Endothelial cell of umbilical vein (primary cell): ENCODE results near the gene ATP13A4. TPM values are rescaled to one million over a fixed set of nuclear protein-coding genes. Genes with fewer than 3 reads are reported as not detected.

Experiments
- BruUV-seq: library from RNA; stranded (reverse); fragments of 400-500 nt; replicated peaks from 2 replicates; lab custom pipeline; 2021; lab: Mats Ljungman, UMichigan
- CTCF ChIA-PET: fragments of 300-600, 350-600 bp; sonication (Branson Sonifier 250); formaldehyde crosslinking; loops from one replicate; lab custom pipeline; 2021; ENCODE audit warnings: antibody characterized with exemption, inconsistent platforms; lab: Charles Lee
- POLR2A ChIA-PET: fragments of 300-600, 350-600 bp; sonication (Branson Sonifier 250); formaldehyde crosslinking; loops from one replicate; lab custom pipeline; 2021; ENCODE audit warnings: antibody characterized with exemption, inconsistent platforms; lab: Charles Lee
- DNase-seq: peaks from one replicate; pipeline ENCODE4 v3.0.0-alpha.2; 2011; ENCODE audit warnings: low read depth, low spot score
- FAIRE-seq: peaks from 2 replicates; lab custom pipeline; 2011; peaks lifted over from hg19 to GRCh38; lab: Jason Lieb, UNC
- H2AFZ ChIP-seq: 2 replicates; pipeline ENCODE4 v1.6.0; 2012; ENCODE audit warnings: low read depth, low read length, control low read depth, inconsistent platforms
- H3K27ac ChIP-seq: 2 replicates; pipeline ENCODE4 v1.5.1; 2011; ENCODE audit warnings: low read depth, mild to moderate bottlenecking, control low read depth, low read length, moderate library complexity; ENCODE audit not compliant: insufficient read depth
- H3K27me3 ChIP-seq, 2 experiments: 2 replicates each; pipeline versions ENCODE4 v1.6.0 to v1.6.1; 2011; ENCODE audit warnings: low read length in 2 of 2, mixed read lengths in 1 of 2; ENCODE audit not compliant: control insufficient read depth in 2 of 2, insufficient read depth in 2 of 2
- H3K36me3 ChIP-seq, 2 experiments: 2 replicates in 1 of 2; 3 replicates in 1 of 2; pipeline ENCODE4 v1.5.1; 2011; ENCODE audit warnings: low read length in 2 of 2, mild to moderate bottlenecking in 1 of 2, moderate library complexity in 1 of 2; ENCODE audit not compliant: control insufficient read depth in 2 of 2, insufficient read depth in 2 of 2; ENCODE audit errors: extremely low read depth in 1 of 2
- H3K4me1 ChIP-seq: 3 replicates; pipeline ENCODE4 v1.5.1; 2011; ENCODE audit warnings: mild to moderate bottlenecking, low read length; ENCODE audit not compliant: control insufficient read depth, insufficient read depth; ENCODE audit errors: extremely low read depth
- H3K4me2 ChIP-seq: 2 replicates; pipeline ENCODE4 v1.6.1; 2011; ENCODE audit warnings: low read length, control low read depth, mixed read lengths; ENCODE audit not compliant: insufficient read depth
- H3K4me3 ChIP-seq, 3 experiments: fragments of 200-600 bp in 1 of 3; sonication (generic), shearing (Covaris generic) in 1 of 3; replicated peaks in 1 of 3; 2 replicates each; pipeline ENCODE4 v1.5.1; 2011 to 2016; ENCODE audit warnings: control low read depth in 3 of 3, low read length in 3 of 3, mild to moderate bottlenecking in 2 of 3, inconsistent platforms in 1 of 3, low read depth in 1 of 3, moderate library complexity in 1 of 3; ENCODE audit not compliant: insufficient read depth in 1 of 3
- H3K79me2 ChIP-seq: 2 replicates; pipeline ENCODE4 v1.6.0; 2012; ENCODE audit warnings: low read length, inconsistent platforms; ENCODE audit not compliant: control insufficient read depth, insufficient read depth
- H3K9ac ChIP-seq: replicated peaks from 2 replicates; pipeline ENCODE3; 2011; ENCODE audit warnings: low read length, control low read depth; ENCODE audit not compliant: insufficient read depth; ENCODE audit errors: extremely low read depth
- H3K9me1 ChIP-seq: replicated peaks from 3 replicates; pipeline ENCODE4 v1.6.0; 2011; ENCODE audit warnings: mild to moderate bottlenecking, low read length; ENCODE audit not compliant: control insufficient read depth, insufficient read depth; ENCODE audit errors: extremely low read depth
- H3K9me3 ChIP-seq: replicated peaks from 2 replicates; pipeline ENCODE4 v1.5.1; 2012; ENCODE audit warnings: low read length, inconsistent platforms; ENCODE audit not compliant: control insufficient read depth, insufficient read depth
- H4K20me1 ChIP-seq: replicated peaks from 2 replicates; pipeline ENCODE3; 2011; ENCODE audit warnings: mild to moderate bottlenecking, low read length; ENCODE audit not compliant: control insufficient read depth, insufficient read depth; ENCODE audit errors: extremely low read depth
- EZH2 ChIP-seq: IDR thresholded peaks from 2 replicates; pipeline ENCODE4 v1.6.1; 2012; ENCODE audit warnings: borderline replicate concordance, low read depth, mild to moderate bottlenecking, moderate library complexity, low read length, inconsistent platforms; ENCODE audit not compliant: severe bottlenecking
- GATA2 ChIP-seq: IDR thresholded peaks from 2 replicates; pipeline ENCODE4 v1.7.0; 2011; ENCODE audit warnings: low read depth, mild to moderate bottlenecking, moderate library complexity, mixed read lengths, low read length; ENCODE audit not compliant: insufficient read length, insufficient read depth
- JUN ChIP-seq: IDR thresholded peaks from 2 replicates; pipeline ENCODE4 v1.6.1; 2011; ENCODE audit warnings: borderline replicate concordance, low read depth; ENCODE audit not compliant: insufficient read length, insufficient read depth
- POLR2A ChIP-seq: IDR thresholded peaks from 2 replicates; pipeline ENCODE4 v1.6.1; 2012; ENCODE audit warnings: low read depth, mild to moderate bottlenecking, control low read depth, low read length
- dilution Hi-C: fragments of 300-500 bp; cut with MboI; formaldehyde crosslinking; loops from one replicate; pipeline ENCODE4 v1.15.0; 2019; ENCODE audit warnings: low sequenced_read_pairs; ENCODE audit not compliant: extremely low pct_ligation_motif_present
- intact Hi-C: fragments of 100-400 bp; cut with micrococcal nuclease; formaldehyde crosslinking; loops from one replicate; pipeline ENCODE4 v1.10.0; 2022
- polyA plus RNA-seq, 4 experiments: library from polyadenylated mRNA; depleted of rRNA in 3 of 4; stranded (reverse) in 3 of 4; unstranded in 1 of 4; fragments of >200 nt; gene quantifications; 2 replicates each; pipeline versions ENCODE4 v1.2.1 to v1.2.3, GENCODE V29; 2011 to 2012; ENCODE audit warnings: missing spikeins in 1 of 4
- total RNA-seq: library from RNA; stranded (reverse); gene quantifications from 2 replicates; pipeline ENCODE4 v1.2.3, GENCODE V29; 2021
- TF ChIP-seq, protein P1 (sequence below): IDR thresholded peaks from 2 replicates; pipeline ENCODE4 v1.6.1; 2011; ENCODE audit not compliant: insufficient read depth, insufficient read length
- TF ChIP-seq, protein P2 (sequence below), 2 donors: IDR thresholded peaks; 1 replicate in 1 of 2; 2 replicates in 1 of 2; pipeline ENCODE4 v1.5.1; 2011; ENCODE audit warnings: low read length in 2 of 2, mild to moderate bottlenecking in 2 of 2, moderate library complexity in 2 of 2, control low read depth in 1 of 2, inconsistent platforms in 1 of 2, low read depth in 1 of 2; ENCODE audit not compliant: insufficient read depth in 1 of 2; ENCODE audit errors: extremely low read depth in 1 of 2

Gene ATP13A4
- total and polyA plus RNA-seq, 2 donors (not counting 3 experiments of a cell fraction or from before 2014, with no cell fraction given), result not detected

GRCh38 chr3:193439423-193439822 lies 115.3 kb downstream of the ATP13A4 start:
- intact Hi-C loops (no loop called here), dilution Hi-C loops (no loop called here)
- Histone ChIP-seq H3K4me2 (no peak overlapping the region), H3K9ac (no peak overlapping the region), H4K20me1 (no peaks in the 10 kb centered on the region), H3K4me1 (no peaks in the 10 kb centered on the region), H3K36me3 (no peaks in the 10 kb centered on the region), H3K27me3 (no peaks in the 10 kb centered on the region), H3K27ac (no peak overlapping the region), H3K9me3 (no peaks in the 10 kb centered on the region), H2AFZ (no peak overlapping the region), H3K9me1 (no peaks in the 10 kb centered on the region), H3K79me2 (no peaks in the 10 kb centered on the region), H3K4me3 (no peak overlapping the region)
- no peak for FAIRE-seq
- no peak for TF ChIP-seq JUN
- TF ChIP-seq EZH2, result no peak
- no peak for TF ChIP-seq GATA2
- TF ChIP-seq, protein P1, sequence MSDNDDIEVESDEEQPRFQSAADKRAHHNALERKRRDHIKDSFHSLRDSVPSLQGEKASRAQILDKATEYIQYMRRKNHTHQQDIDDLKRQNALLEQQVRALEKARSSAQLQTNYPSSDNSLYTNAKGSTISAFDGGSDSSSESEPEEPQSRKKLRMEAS, result no peak
- TF ChIP-seq, protein P2, sequence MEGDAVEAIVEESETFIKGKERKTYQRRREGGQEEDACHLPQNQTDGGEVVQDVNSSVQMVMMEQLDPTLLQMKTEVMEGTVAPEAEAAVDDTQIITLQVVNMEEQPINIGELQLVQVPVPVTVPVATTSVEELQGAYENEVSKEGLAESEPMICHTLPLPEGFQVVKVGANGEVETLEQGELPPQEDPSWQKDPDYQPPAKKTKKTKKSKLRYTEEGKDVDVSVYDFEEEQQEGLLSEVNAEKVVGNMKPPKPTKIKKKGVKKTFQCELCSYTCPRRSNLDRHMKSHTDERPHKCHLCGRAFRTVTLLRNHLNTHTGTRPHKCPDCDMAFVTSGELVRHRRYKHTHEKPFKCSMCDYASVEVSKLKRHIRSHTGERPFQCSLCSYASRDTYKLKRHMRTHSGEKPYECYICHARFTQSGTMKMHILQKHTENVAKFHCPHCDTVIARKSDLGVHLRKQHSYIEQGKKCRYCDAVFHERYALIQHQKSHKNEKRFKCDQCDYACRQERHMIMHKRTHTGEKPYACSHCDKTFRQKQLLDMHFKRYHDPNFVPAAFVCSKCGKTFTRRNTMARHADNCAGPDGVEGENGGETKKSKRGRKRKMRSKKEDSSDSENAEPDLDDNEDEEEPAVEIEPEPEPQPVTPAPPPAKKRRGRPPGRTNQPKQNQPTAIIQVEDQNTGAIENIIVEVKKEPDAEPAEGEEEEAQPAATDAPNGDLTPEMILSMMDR (IDR thresholded peaks at IDR 0.05; ENCODE audit: extremely low read depth in 1 of 2, insufficient read depth in 1 of 2, low read depth in 1 of 2, low read length in 2 of 2), result no peak
- TF ChIP-seq POLR2A, result no peak
- no TSS peak for BruUV-seq
- ChIA-PET CTCF (no interaction called here), POLR2A (no interaction called here)
- no peak for DNase-seq
